Neural cell (in vitro differentiated cells): ENCODE results near the gene USP30.

Source experiments
- CTCF ChIP-seq: fragments of 450-650 bp; IDR thresholded peaks from 2 replicates; pipeline ENCODE4 v1.5.1; 2014; ENCODE audit warnings: antibody characterized with exemption, mild to moderate bottlenecking, moderate library complexity; ENCODE audit not compliant: poor library complexity, severe bottlenecking
- EZH2 ChIP-seq: fragments of 200-600, 300-800 bp; shearing (Covaris generic), sonication (generic); IDR thresholded peaks from 2 replicates; pipeline ENCODE4 v1.6.1; 2014; ENCODE audit warnings: antibody characterized with exemption, low read length, borderline replicate concordance, mild to moderate bottlenecking; ENCODE audit not compliant: insufficient read depth, poor library complexity, severe bottlenecking
- SMC3 ChIP-seq: fragments of 450-650 bp; conservative IDR thresholded peaks from 2 replicates; pipeline ENCODE4 v1.6.1; 2014; ENCODE audit warnings: antibody characterized with exemption, mild to moderate bottlenecking, moderate library complexity; ENCODE audit not compliant: poor library complexity

DNA sequence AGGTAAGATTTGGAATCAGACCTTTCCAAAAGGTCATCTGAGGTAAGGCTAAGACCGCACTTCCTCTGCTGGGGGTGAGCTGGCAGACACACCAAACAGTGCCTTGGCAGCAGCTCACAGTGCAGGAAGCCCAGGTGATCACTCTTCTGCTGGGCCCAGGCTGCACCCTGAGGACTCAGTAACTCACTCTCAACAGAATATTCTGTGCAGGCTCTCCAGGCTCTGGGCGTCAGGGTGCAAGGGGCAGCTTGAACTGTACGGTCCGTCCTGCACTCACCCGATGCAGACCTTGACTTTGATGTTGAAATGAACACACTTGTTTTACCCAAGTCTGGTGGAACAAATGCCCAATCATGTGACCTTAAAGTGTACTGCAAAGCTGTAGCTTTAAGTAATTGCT is 34.9 kb downstream of the USP30 start:
- no peak for TF ChIP-seq EZH2
- TF ChIP-seq SMC3 = no peak
- no peak for TF ChIP-seq CTCF
